Mesenchymal stem cell (in vitro differentiated cells and primary cell): Measurements from ENCODE around the gene WNT9A.

Experiments
- DNase-seq: peaks from one replicate; pipeline ENCODE4 v3.0.0-alpha.2; 2013
- H2AFZ ChIP-seq: one replicate; pipeline ENCODE4 v1.6.1; 2013; ENCODE audit warnings: low read depth, mild to moderate bottlenecking, control low read depth, inconsistent platforms, low read length, moderate library complexity
- H2AK5ac ChIP-seq: 2 replicates; pipeline ENCODE4 v1.6.1; 2013; ENCODE audit warnings: low read length, moderate library complexity, mild to moderate bottlenecking, inconsistent platforms; ENCODE audit not compliant: severe bottlenecking
- H2BK120ac ChIP-seq: one replicate; pipeline ENCODE4 v1.6.1; 2013; ENCODE audit warnings: low read depth, mild to moderate bottlenecking, inconsistent platforms, low read length, moderate library complexity
- H2BK12ac ChIP-seq, 2 experiments: one replicate each; pipeline ENCODE4 v1.6.1; 2013; ENCODE audit warnings: inconsistent platforms in 2 of 2, low read length in 2 of 2, mild to moderate bottlenecking in 2 of 2, moderate library complexity in 2 of 2, control low read depth in 1 of 2
- H2BK15ac ChIP-seq: one replicate; pipeline ENCODE4 v1.6.1; 2013; ENCODE audit warnings: mild to moderate bottlenecking, low read depth, inconsistent platforms; ENCODE audit not compliant: poor library complexity, severe bottlenecking
- H2BK5ac ChIP-seq: 2 replicates; pipeline ENCODE4 v1.6.1; 2013; ENCODE audit warnings: low read depth, mild to moderate bottlenecking, low read length, control low read depth, inconsistent platforms; ENCODE audit not compliant: poor library complexity, severe bottlenecking
- H3K14ac ChIP-seq, 2 experiments: one replicate each; pipeline ENCODE4 v1.6.1; 2013; ENCODE audit warnings: inconsistent platforms in 2 of 2, low read length in 2 of 2, control low read depth in 1 of 2, mild to moderate bottlenecking in 1 of 2, moderate library complexity in 1 of 2
- H3K18ac ChIP-seq, 2 experiments: one replicate each; pipeline ENCODE4 v1.6.1; 2013; ENCODE audit warnings: inconsistent platforms in 2 of 2, low read length in 2 of 2, control low read depth in 1 of 2, low read depth in 1 of 2, mild to moderate bottlenecking in 1 of 2
- H3K23ac ChIP-seq, 2 experiments: one replicate each; pipeline ENCODE4 v1.6.1; 2013; ENCODE audit warnings: inconsistent platforms in 2 of 2, low read length in 2 of 2, mild to moderate bottlenecking in 2 of 2, moderate library complexity in 2 of 2, control low read depth in 1 of 2
- H3K27ac ChIP-seq: 2 replicates; pipeline ENCODE4 v1.5.1; 2013; ENCODE audit warnings: mild to moderate bottlenecking, moderate library complexity, low read length, control low read depth, inconsistent platforms; ENCODE audit not compliant: poor library complexity, severe bottlenecking
- H3K27me3 ChIP-seq, 2 experiments: 2 replicates each; pipeline versions ENCODE4 v1.6.1 to v1.7.0; 2013; ENCODE audit warnings: low read length in 2 of 2, mild to moderate bottlenecking in 2 of 2, moderate library complexity in 2 of 2, control low read depth in 1 of 2, inconsistent platforms in 1 of 2; ENCODE audit not compliant: control insufficient read depth in 1 of 2, insufficient read depth in 1 of 2
- H3K36me3 ChIP-seq, 2 experiments: 2 replicates each; pipeline versions ENCODE4 v1.6.1 to v1.7.0; 2013; ENCODE audit warnings: low read length in 2 of 2, control low read depth in 1 of 2, inconsistent platforms in 1 of 2, low read depth in 1 of 2, mild to moderate bottlenecking in 1 of 2; ENCODE audit not compliant: insufficient read depth in 2 of 2, control insufficient read depth in 1 of 2
- H3K4ac ChIP-seq, 2 experiments: one replicate each; pipeline ENCODE4 v1.6.1; 2013; ENCODE audit warnings: inconsistent platforms in 2 of 2, low read length in 2 of 2, mild to moderate bottlenecking in 2 of 2, moderate library complexity in 2 of 2, control low read depth in 1 of 2, low read depth in 1 of 2
- H3K4me1 ChIP-seq: 2 replicates; pipeline ENCODE4 v1.6.1; 2013; ENCODE audit warnings: low read depth, low read length, control low read depth; ENCODE audit not compliant: control insufficient read depth, insufficient read depth
- H3K4me2 ChIP-seq: 2 replicates; pipeline ENCODE4 v1.6.1; 2013; ENCODE audit warnings: low read length, mild to moderate bottlenecking, inconsistent platforms; ENCODE audit not compliant: poor library complexity, severe bottlenecking
- H3K4me3 ChIP-seq, 2 experiments: 2 replicates each; pipeline versions ENCODE4 v1.5.1 to v1.7.0; 2013; ENCODE audit warnings: low read length in 2 of 2, mild to moderate bottlenecking in 2 of 2, control low read depth in 1 of 2, low read depth in 1 of 2; ENCODE audit not compliant: insufficient read depth in 1 of 2
- H3K79me1 ChIP-seq: replicated peaks from 2 replicates; pipeline ENCODE4 v1.6.1; 2013; ENCODE audit warnings: mild to moderate bottlenecking, control low read depth, low read length, inconsistent platforms; ENCODE audit not compliant: poor library complexity, severe bottlenecking
- H3K9ac ChIP-seq: 2 replicates; pipeline ENCODE4 v1.7.0; 2013; ENCODE audit warnings: mild to moderate bottlenecking, low read length, moderate library complexity
- H3K9me3 ChIP-seq: 2 replicates; pipeline ENCODE4 v1.7.0; 2013; ENCODE audit warnings: mild to moderate bottlenecking, low read length; ENCODE audit not compliant: control insufficient read depth
- H4K8ac ChIP-seq: one replicate; pipeline ENCODE4 v1.6.1; 2013; ENCODE audit warnings: inconsistent platforms, mild to moderate bottlenecking, low read length, moderate library complexity
- H4K91ac ChIP-seq: one replicate; pipeline ENCODE4 v1.6.1; 2013; ENCODE audit warnings: mild to moderate bottlenecking, low read length, inconsistent platforms
- WGBS: methylation state at CpG from one replicate; pipeline ENCODE4 v1.1.7; 2013; ENCODE audit warnings: mixed read lengths; 5-methylcytosine and 5-hydroxymethylcytosine counted together

The WNT9A gene

GRCh38 chr1:227899141-227899819 lies 48.5 kb downstream of the WNT9A start:
- no peak overlapping the region for H2BK12ac ChIP-seq
- DNase-seq = no peak

GRCh38 chr1:227898502-227899140 lies 49.1 kb downstream of the WNT9A start:
- H3K4me2 ChIP-seq = no peak overlapping the region
- no peaks in the 10 kb centered on the region for H3K36me3 ChIP-seq
- H3K27me3 ChIP-seq = peaks cover 0 to 13% of the 10 kb centered on the region in 2 experiments
- H3K79me1 ChIP-seq = no peaks in the 10 kb centered on the region
- 78% methylated on average over 12 of the region's 12 CpGs for WGBS
- H2AK5ac ChIP-seq = no peak overlapping the region
- no peak overlapping the region for H3K14ac ChIP-seq
- H3K27ac ChIP-seq = no peak overlapping the region
- H3K4me1 ChIP-seq = peaks cover 41% of the 10 kb centered on the region
- no peak overlapping the region for H4K8ac ChIP-seq
- H3K9me3 ChIP-seq = no peaks in the 10 kb centered on the region
- no peak overlapping the region for H2BK15ac ChIP-seq
- H3K4ac ChIP-seq = no peak overlapping the region
- H2AFZ ChIP-seq = no peak overlapping the region
- no peak overlapping the region for H2BK5ac ChIP-seq
- no peak overlapping the region for H3K9ac ChIP-seq
- H3K4me3 ChIP-seq = no peak overlapping the region
- H2BK120ac ChIP-seq = no peak overlapping the region
- H3K23ac ChIP-seq = no peak overlapping the region
- H4K91ac ChIP-seq = no peak overlapping the region
- H2BK12ac ChIP-seq = no peak overlapping the region
- H3K18ac ChIP-seq = no peak overlapping the region
- DNase-seq = no peak

More at GRCh38 chr1:227899141-227899819, 48.5 kb downstream of the WNT9A start:
- no peak overlapping the region for H3K4ac ChIP-seq
- H3K18ac ChIP-seq = no peak overlapping the region
- no peak overlapping the region for H3K27ac ChIP-seq
- H3K9me3 ChIP-seq = no peaks in the 10 kb centered on the region
- H2BK120ac ChIP-seq = no peak overlapping the region
- no peak overlapping the region for H3K4me2 ChIP-seq
- H3K9ac ChIP-seq = no peak overlapping the region
- WGBS = 82% methylated on average over 12 of the region's 12 CpGs
- H3K4me1 ChIP-seq = peaks cover 47% of the 10 kb centered on the region
- H3K14ac ChIP-seq = no peak overlapping the region
- H2AK5ac ChIP-seq = no peak overlapping the region
- no peak overlapping the region for H3K23ac ChIP-seq
- no peak overlapping the region for H4K8ac ChIP-seq
- H3K36me3 ChIP-seq = no peaks in the 10 kb centered on the region
- no peak overlapping the region for H3K4me3 ChIP-seq
- H2BK15ac ChIP-seq = no peak overlapping the region
- no peak overlapping the region for H2BK5ac ChIP-seq
- H3K79me1 ChIP-seq = no peaks in the 10 kb centered on the region
- H2AFZ ChIP-seq = no peak overlapping the region
- peaks cover 0 to 10% of the 10 kb centered on the region in 2 experiments for H3K27me3 ChIP-seq
- no peak overlapping the region for H4K91ac ChIP-seq

GRCh38 chr1:227897704-227898438 lies 49.9 kb downstream of the WNT9A start:
- Histone ChIP-seq H2BK5ac (no peak overlapping the region), H2BK12ac (no peak overlapping the region)

More at GRCh38 chr1:227897704-227898438, 49.9 kb downstream of the WNT9A start:
- no peak overlapping the region for H2BK120ac ChIP-seq
- H2AK5ac ChIP-seq = no peak overlapping the region
- H3K27me3 ChIP-seq = peaks cover 0 to 18% of the 10 kb centered on the region in 2 experiments
- H4K8ac ChIP-seq = no peak overlapping the region
- H3K18ac ChIP-seq = no peak overlapping the region
- no peak overlapping the region for H2AFZ ChIP-seq
- no peaks in the 10 kb centered on the region for H3K79me1 ChIP-seq
- H3K27ac ChIP-seq = no peak overlapping the region
- WGBS = 74% methylated on average over 6 of the region's 6 CpGs
- no peak for DNase-seq
- H3K9ac ChIP-seq = no peak overlapping the region
- no peak overlapping the region for H3K4me3 ChIP-seq
- no peak overlapping the region for H4K91ac ChIP-seq
- H3K14ac ChIP-seq = no peak overlapping the region
- H3K9me3 ChIP-seq = no peaks in the 10 kb centered on the region
- no peak overlapping the region for H3K4ac ChIP-seq
- no peak overlapping the region for H3K4me2 ChIP-seq
- no peak overlapping the region for H3K23ac ChIP-seq
- H3K4me1 ChIP-seq = peaks cover 41% of the 10 kb centered on the region
- H3K36me3 ChIP-seq = no peaks in the 10 kb centered on the region
- no peak overlapping the region for H2BK15ac ChIP-seq
